HT1080 (cell line): ENCODE data around the gene SP110. TPM values are rescaled to one million over a fixed set of nuclear protein-coding genes. Genes with fewer than 3 reads are reported as not detected.
"Not testable (repeated sequence)": the region's sequence is repeated elsewhere in the genome, so short reads cannot be mapped to it uniquely, and the experiment has no call there.

Experiments used
- DNase-seq: peaks from one replicate; pipeline ENCODE4 v3.0.0-alpha.2; 2015; ENCODE audit warnings: low read depth
- polyA plus RNA-seq, 2 experiments: library from polyadenylated mRNA; depleted of rRNA; stranded (reverse); fragments of >200 nt; gene quantifications; 2 replicates each; pipeline ENCODE4 v1.2.3, GENCODE V29; 2015
- total RNA-seq: library from RNA; depleted of rRNA; stranded (reverse); fragments of >200 nt; shearing (Covaris generic); gene quantifications from 2 replicates; pipeline ENCODE4 v1.2.3, GENCODE V29; 2014; rRNA removed

The SP110 gene
- total RNA-seq, result 12.4 and 15.1 TPM in 2 replicates
- 13.8 and 13.9 TPM in 2 replicates for polyA plus RNA-seq (2015; cell fraction: cytosol; rRNA removed)
- 16.9 and 22.9 TPM in 2 replicates for polyA plus RNA-seq (2015; cell fraction: nucleus; rRNA removed)

GRCh38 chr2:230219419-230220331 is at the start of gene SP110:
SP110 (minus strand) TSS chr2:230219984; CDS start chr2:230216927, 3,057 bp downstream.
- peak; percentile 95 for DNase-seq

GRCh38 chr2:230268606-230269243 is 48.9 kb upstream of the SP110 start:
- no peak for DNase-seq

GRCh38 chr2:230267556-230267955 is 47.8 kb upstream of the SP110 start:
- no peak for DNase-seq

GRCh38 chr2:230267059-230267458 is 47.3 kb upstream of the SP110 start:
- no peak for DNase-seq

GRCh38 chr2:230266638-230267037 is 46.9 kb upstream of the SP110 start:
- no peak for DNase-seq

GRCh38 chr2:230264945-230265344 is 45.2 kb upstream of the SP110 start:
- DNase-seq, result not testable (repeated sequence)

GRCh38 chr2:230262246-230262645 is 42.5 kb upstream of the SP110 start:
- no peak for DNase-seq

GRCh38 chr2:230258483-230258882 is 38.7 kb upstream of the SP110 start:
- DNase-seq, result no peak

GRCh38 chr2:230256733-230257332 is 37.0 kb upstream of the SP110 start:
- no peak for DNase-seq

GRCh38 chr2:230254152-230254881 is 34.5 kb upstream of the SP110 start:
- DNase-seq, result no peak

GRCh38 chr2:230250231-230250630 is 30.4 kb upstream of the SP110 start:
- DNase-seq, result no peak

- no peak for DNase-seq
Observed at GRCh38 chr2:230246206-230246605, 26.4 kb upstream of the SP110 start.

- peak; percentile 59 for DNase-seq
Observed at GRCh38 chr2:230244211-230244610, 24.4 kb upstream of the SP110 start.

GRCh38 chr2:230234845-230235244 is 15.1 kb upstream of the SP110 start:
- DNase-seq, result peak; percentile 38

- DNase-seq, result no peak
Observed at GRCh38 chr2:230234122-230234722, 14.4 kb upstream of the SP110 start.

GRCh38 chr2:230231251-230231650 is 11.5 kb upstream of the SP110 start:
- no peak for DNase-seq

GRCh38 chr2:230230496-230231200 is 10.9 kb upstream of the SP110 start:
- no peak for DNase-seq

- DNase-seq, result peak; percentile 98
Observed at GRCh38 chr2:230230087-230230486, 10.3 kb upstream of the SP110 start.

GRCh38 chr2:230227216-230227615 is 7.4 kb upstream of the SP110 start:
- DNase-seq, result no peak

- no peak for DNase-seq
Observed at GRCh38 chr2:230226051-230226551, 6.3 kb upstream of the SP110 start.
